ENCODE data around the gene FDXACB1.

FDXACB1 gene

GRCh38 chr11:111879637-111879960 is 634 bp upstream of the FDXACB1 start:
- no peaks in the 10 kb centered on the region for H3K4me1 ChIP-seq (ENCODE audit: insufficient read depth, poor library complexity, severe bottlenecking)
- H3K4me3 ChIP-seq (ENCODE audit: severe bottlenecking) = peak overlapping the region; percentile 51
- H3K27ac ChIP-seq (ENCODE audit: poor library complexity, severe bottlenecking) = peak overlapping the region; percentile 52
- TF ChIP-seq CTCF (IDR thresholded peaks at IDR 0.05; ENCODE audit: poor library complexity, severe bottlenecking) = no peak
- no peaks in the 10 kb centered on the region for H3K9me3 ChIP-seq (ENCODE audit: severe bottlenecking)
- no peaks in the 10 kb centered on the region for H3K27me3 ChIP-seq (ENCODE audit: insufficient read depth, poor library complexity, severe bottlenecking)
- no peaks in the 10 kb centered on the region for H3K36me3 ChIP-seq (ENCODE audit: low read depth)
- ATAC-seq (ENCODE audit: low read depth) (peak; percentile 7; the same call in 1 of the 3 replicates), DNase-seq (ENCODE audit: low spot score) (no peak)

DNA sequence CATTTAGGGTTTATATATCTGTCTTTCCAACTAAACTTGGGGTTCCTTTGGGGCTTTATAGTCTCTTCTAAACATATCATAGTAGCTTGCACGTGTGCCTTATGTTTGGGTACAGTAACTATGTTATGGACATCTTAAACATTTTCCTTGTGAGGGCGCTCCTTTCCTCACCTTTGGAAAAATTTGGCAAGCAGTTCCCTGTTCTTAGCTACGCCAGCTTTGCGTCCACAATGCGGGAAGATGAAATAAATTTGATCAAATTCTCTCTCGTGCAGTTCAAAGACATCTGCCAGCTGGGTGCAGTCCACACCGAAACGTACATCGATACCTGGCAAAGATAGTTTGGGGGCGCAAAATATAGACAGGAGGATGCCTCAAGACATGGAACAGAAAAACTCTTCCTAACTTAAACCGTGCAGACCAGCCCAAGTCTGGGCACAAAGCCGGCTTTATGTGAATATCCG is 548 bp downstream of the FDXACB1 start:
- no peak for DNase-seq (ENCODE audit: low spot score)

GRCh38 chr11:111871693-111872161 is 7.2 kb downstream of the FDXACB1 start:
- Histone ChIP-seq H3K27ac (ENCODE audit: poor library complexity, severe bottlenecking) (peak overlapping the region; percentile 61), H3K9me3 (ENCODE audit: severe bottlenecking) (no peaks in the 10 kb centered on the region), H3K27me3 (ENCODE audit: insufficient read depth, poor library complexity, severe bottlenecking) (no peaks in the 10 kb centered on the region), H3K4me1 (ENCODE audit: insufficient read depth, poor library complexity, severe bottlenecking) (peaks cover 3% of the 10 kb centered on the region), H3K4me3 (ENCODE audit: severe bottlenecking) (peak overlapping the region; percentile 80), H3K36me3 (ENCODE audit: low read depth) (peaks cover 28% of the 10 kb centered on the region)
- TF ChIP-seq CTCF (IDR thresholded peaks at IDR 0.05; ENCODE audit: poor library complexity, severe bottlenecking) = no peak
- ATAC-seq (ENCODE audit: low read depth) (no peak), DNase-seq (ENCODE audit: low spot score) (no peak)

More for the DNA sequence above, 548 bp downstream of the FDXACB1 start:
- peak; percentile 8; the same call in 2 of the 3 replicates for ATAC-seq (ENCODE audit: low read depth)
- Histone ChIP-seq H3K4me3 (ENCODE audit: severe bottlenecking) (peak overlapping the region; percentile 51), H3K27me3 (ENCODE audit: insufficient read depth, poor library complexity, severe bottlenecking) (no peaks in the 10 kb centered on the region), H3K9me3 (ENCODE audit: severe bottlenecking) (no peaks in the 10 kb centered on the region), H3K4me1 (ENCODE audit: insufficient read depth, poor library complexity, severe bottlenecking) (no peaks in the 10 kb centered on the region), H3K27ac (ENCODE audit: poor library complexity, severe bottlenecking) (peak overlapping the region; percentile 52), H3K36me3 (ENCODE audit: low read depth) (no peaks in the 10 kb centered on the region)
- no peak for TF ChIP-seq CTCF (IDR thresholded peaks at IDR 0.05; ENCODE audit: poor library complexity, severe bottlenecking)

GRCh38 chr11:111870886-111871692 is 7.9 kb downstream of the FDXACB1 start, which contains the start of gene ALG9:
Gene ALG9 (minus strand): TSS chr11:111871581. CDS start chr11:111871482, 99 bp downstream.
- Histone ChIP-seq H3K27me3 (ENCODE audit: insufficient read depth, poor library complexity, severe bottlenecking) (no peaks in the 10 kb centered on the region), H3K27ac (ENCODE audit: poor library complexity, severe bottlenecking) (peak within 1 kb of the TSS; percentile 61), H3K4me1 (ENCODE audit: insufficient read depth, poor library complexity, severe bottlenecking) (peaks cover 3% of the 10 kb centered on the region), H3K9me3 (ENCODE audit: severe bottlenecking) (no peaks in the 10 kb centered on the region), H3K4me3 (ENCODE audit: severe bottlenecking) (peak within 1 kb of the TSS; percentile 80), H3K36me3 (ENCODE audit: low read depth) (peaks cover 34% of the 10 kb centered on the region)
- DNase-seq (ENCODE audit: low spot score) (peak; percentile 69), ATAC-seq (ENCODE audit: low read depth) (peak; percentile 87)
- TF ChIP-seq CTCF (IDR thresholded peaks at IDR 0.05; ENCODE audit: poor library complexity, severe bottlenecking) = peak; percentile 23

- Histone ChIP-seq H3K27me3 (ENCODE audit: insufficient read depth, poor library complexity, severe bottlenecking) (no peaks in the 10 kb centered on the region), H3K4me3 (ENCODE audit: severe bottlenecking) (peak overlapping the region; percentile 80), H3K36me3 (ENCODE audit: low read depth) (peaks cover 39% of the 10 kb centered on the region), H3K27ac (ENCODE audit: poor library complexity, severe bottlenecking) (peak overlapping the region; percentile 61), H3K4me1 (ENCODE audit: insufficient read depth, poor library complexity, severe bottlenecking) (peaks cover 3% of the 10 kb centered on the region), H3K9me3 (ENCODE audit: severe bottlenecking) (no peaks in the 10 kb centered on the region)
- no peak for ATAC-seq (ENCODE audit: low read depth)
- DNase-seq (ENCODE audit: low spot score) = no peak
- TF ChIP-seq CTCF (IDR thresholded peaks at IDR 0.05; ENCODE audit: poor library complexity, severe bottlenecking) = no peak
Observed at GRCh38 chr11:111870522-111870885, 8.5 kb downstream of the FDXACB1 start.

Data from RWPE2 (cell line).